HG03064 (cell line): ENCODE data around the gene CAPN14.

Experiments used
- ATAC-seq: cut with Tn5 transposase; IDR thresholded peaks from one replicate; pipeline ENCODE4 v1.9.1; 2021; ENCODE audit warnings: low read depth; ENCODE audit not compliant: unreplicated experiment

CAPN14 gene

GRCh38 chr2:31228717-31229116, 11.4 kb upstream of the CAPN14 start:
- no peak for ATAC-seq

- no peak for ATAC-seq
Observed at GRCh38 chr2:31227711-31228125, 10.4 kb upstream of the CAPN14 start.

DNA sequence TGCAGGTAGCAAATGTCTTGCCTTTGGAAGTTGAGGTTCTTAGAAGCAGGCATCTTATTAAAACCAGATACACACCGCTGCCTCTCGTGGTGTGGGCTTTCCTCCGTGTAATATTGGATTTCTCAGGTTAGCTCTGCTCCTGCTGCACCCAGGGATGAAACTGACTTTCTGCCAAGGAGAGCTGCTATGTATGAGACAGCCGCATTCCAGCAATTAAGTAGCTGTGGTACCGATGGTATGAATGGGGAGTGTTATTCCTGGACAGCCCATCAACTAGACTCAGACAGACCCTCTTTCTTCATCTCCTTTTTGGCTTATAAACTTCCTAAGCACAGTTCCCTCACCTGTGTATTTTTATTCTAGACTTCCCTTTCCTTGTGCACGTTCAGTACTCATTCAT, 9.8 kb upstream of the CAPN14 start:
- no peak for ATAC-seq

- ATAC-seq = no peak
Observed at GRCh38 chr2:31226266-31226665, 9.0 kb upstream of the CAPN14 start.

DNA sequence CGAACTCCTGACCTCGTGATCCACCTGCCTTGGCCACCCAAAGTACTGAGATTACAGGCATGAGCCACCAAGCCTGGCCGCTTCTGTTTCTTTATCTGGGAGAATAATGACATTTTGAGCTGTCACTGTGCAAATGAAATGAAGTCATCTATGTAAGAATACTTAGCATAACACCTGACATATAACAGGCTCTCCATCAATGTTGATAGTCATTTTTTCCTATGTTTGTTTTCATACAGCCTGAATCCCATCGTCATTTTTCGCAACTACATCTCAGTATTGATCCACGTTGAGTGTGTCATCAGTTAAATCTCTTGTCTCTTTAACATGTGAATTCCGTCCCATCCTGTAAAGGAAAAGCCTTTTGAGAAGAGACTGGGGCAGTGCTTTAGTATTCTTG, 6.4 kb upstream of the CAPN14 start:
- no peak for ATAC-seq

DNA sequence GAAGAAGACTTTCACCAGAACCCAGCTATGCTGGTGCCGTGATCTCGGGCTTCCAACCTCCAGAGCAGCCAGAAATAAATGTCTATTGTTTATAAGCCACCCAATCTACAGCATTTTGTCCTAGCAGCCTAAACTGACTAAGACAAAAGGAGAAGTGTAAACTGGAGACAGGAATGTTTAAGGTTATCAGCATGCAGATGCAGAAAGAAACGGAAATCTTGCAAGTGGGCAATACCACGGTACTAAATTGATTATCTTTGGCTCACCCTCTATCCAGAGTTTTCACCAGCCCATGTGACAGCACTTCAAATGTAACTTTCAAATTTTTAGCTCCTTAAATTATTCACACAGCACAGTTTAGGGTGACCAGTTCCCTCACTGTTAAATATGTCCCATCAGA, 5.7 kb upstream of the CAPN14 start:
- ATAC-seq = no peak

- no peak for ATAC-seq
Observed at GRCh38 chr2:31222071-31222470, 4.8 kb upstream of the CAPN14 start.

GRCh38 chr2:31221544-31221943, 4.2 kb upstream of the CAPN14 start:
- ATAC-seq = no peak

GRCh38 chr2:31219131-31219969, 2.0 kb upstream of the CAPN14 start:
- peak; percentile 66 for ATAC-seq

GRCh38 chr2:31216734-31217133, 581 bp downstream of the CAPN14 start:
- peak; percentile 39 for ATAC-seq

GRCh38 chr2:31214444-31214915, 2.8 kb downstream of the CAPN14 start:
- ATAC-seq = no peak

- no peak for ATAC-seq
Observed at GRCh38 chr2:31213601-31214443, 3.5 kb downstream of the CAPN14 start.

DNA sequence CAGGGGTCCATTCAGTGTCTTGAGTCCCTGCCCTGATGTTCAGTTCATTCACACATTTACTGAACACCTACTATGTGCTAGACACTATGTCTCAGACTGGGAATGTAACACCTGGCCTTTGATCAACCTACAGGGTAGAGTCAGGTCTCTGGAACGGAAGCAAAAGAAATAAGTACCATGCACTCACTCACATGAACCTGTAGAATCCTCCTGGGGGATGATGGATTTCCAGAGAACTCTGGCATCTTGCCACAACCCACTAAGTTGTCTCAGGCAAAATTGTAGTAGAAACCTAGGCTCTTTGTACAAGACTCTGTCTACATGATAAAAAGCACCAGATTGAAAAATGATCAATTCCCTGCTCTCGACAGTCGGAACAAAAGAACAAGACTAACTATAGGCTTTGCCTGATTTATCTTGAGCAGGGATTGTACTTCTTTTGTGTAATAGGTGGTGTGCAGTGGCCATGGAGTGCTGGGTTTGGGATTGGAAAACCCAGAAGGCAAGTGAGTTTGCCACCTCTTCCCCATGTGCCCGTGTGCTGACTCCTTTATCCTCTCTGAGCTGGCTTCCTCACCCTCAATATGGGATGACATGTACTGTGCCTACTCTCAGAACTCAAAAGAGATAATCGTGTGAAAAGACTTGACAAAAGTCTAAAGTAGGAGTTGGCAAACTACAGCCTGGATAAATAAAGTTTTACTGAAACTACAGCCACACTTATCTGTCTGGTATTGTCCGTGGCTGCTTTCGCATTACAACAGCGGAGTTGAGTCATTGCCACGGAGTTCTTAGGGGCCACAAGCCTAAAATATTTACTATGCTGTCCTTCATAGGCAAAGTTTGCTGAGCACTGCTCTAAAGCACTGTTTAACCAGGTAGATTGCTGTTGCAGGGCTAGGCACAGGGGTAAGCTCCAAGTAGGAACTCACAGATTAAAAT, 4.4 kb downstream of the CAPN14 start:
- no peak for ATAC-seq

DNA sequence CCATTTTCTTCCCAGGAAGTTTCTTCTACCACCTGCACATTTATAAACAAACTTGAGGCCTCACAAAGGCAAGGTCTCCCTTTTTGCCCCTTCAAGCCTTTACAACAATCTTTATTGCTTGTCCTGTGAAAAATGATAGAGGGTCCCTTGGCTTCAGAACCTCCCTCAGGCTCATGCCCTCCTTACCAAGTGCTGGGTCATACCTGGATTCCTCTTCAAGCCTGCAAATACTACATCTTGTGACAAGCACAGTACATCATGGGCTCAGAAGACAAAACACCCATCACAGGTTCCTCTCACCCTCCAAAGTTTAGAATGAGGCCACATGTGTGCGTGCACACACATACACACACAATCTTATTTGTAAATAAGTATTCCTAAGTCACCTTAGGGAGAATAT, 9.1 kb downstream of the CAPN14 start:
- no peak for ATAC-seq

GRCh38 chr2:31207790-31208189, 9.5 kb downstream of the CAPN14 start:
- ATAC-seq = no peak

GRCh38 chr2:31205613-31206012, 11.7 kb downstream of the CAPN14 start:
- ATAC-seq = no peak

- ATAC-seq = no peak
Observed at GRCh38 chr2:31205186-31205585, 12.1 kb downstream of the CAPN14 start.

GRCh38 chr2:31204783-31205182, 12.5 kb downstream of the CAPN14 start:
- no peak for ATAC-seq

GRCh38 chr2:31203916-31204315, 13.4 kb downstream of the CAPN14 start:
- no peak for ATAC-seq

DNA sequence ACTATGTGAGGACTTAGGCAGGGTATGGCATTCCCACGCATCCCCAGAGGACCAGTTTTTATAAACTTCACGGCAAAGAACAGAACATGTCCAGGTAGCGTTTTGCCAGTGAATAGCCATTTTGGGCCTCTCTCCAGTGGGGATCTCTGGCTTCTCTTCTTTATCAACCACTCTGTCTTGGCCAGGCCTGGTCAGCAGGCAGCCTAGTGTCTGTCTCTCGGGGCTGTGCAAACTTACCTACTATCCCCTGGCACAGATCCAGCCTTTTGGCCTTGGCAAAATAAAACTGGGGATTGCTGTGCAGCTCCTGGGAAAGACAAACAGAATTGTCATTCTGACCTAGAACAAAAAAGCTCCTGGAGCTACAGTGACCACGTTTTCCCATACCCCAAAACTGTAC, 14.5 kb downstream of the CAPN14 start:
- no peak for ATAC-seq

- ATAC-seq = no peak
Observed at GRCh38 chr2:31202041-31202440, 15.3 kb downstream of the CAPN14 start.
